ENCODE results near the gene RAB35. TPM values are rescaled to one million over a fixed set of nuclear protein-coding genes. Genes with fewer than 3 reads are reported as not detected.
A peak's percentile ranks its signal among the peaks of the same experiment; 100 is the strongest.

Gene RAB35
- total RNA-seq, 1 donor from 2014 or later, result 58.7 TPM

- Histone ChIP-seq H3K4me3 (no peak overlapping the region), H3K36me3 (peaks cover 58% of the 10 kb centered on the region), H3K4me1 (peaks cover 19% of the 10 kb centered on the region), H3K27ac (no peak overlapping the region), H3K9me3 (no peaks in the 10 kb centered on the region), H3K27me3 (no peaks in the 10 kb centered on the region)
- intact Hi-C loops (cut with DNase I), result no loop called here
- TF ChIP-seq CTCF (IDR thresholded peaks at IDR 0.05), result no peak
- DNase-seq (no peak), ATAC-seq (peak; percentile 12)
Observed at GRCh38 chr12:120102189-120103043, 14.1 kb downstream of the RAB35 start.

DNA sequence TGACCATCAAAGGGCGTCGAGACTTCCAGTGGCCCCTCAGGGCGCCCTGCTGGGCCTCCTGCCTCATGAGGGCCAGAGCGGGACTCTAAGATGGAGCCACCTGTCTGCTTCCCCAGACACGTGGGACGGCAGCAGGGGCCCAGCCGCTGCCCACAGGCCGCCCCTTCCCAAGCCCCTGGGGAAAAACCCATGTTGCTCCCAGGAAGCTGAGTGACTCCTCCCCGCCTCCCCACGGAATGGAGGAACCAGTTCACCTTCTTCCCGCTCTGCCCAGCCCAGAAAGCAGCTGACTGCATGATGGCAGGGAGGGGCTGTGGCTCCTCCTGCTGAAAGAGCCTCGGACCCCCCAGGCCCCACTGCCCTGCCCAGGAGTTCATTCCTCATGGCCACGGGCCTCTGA, 14.9 kb downstream of the RAB35 start:
- DNase-seq (no peak), ATAC-seq (no peak)
- Histone ChIP-seq H3K36me3 (peaks cover 62% of the 10 kb centered on the region), H3K4me3 (no peak overlapping the region), H3K9me3 (no peaks in the 10 kb centered on the region), H3K27ac (no peak overlapping the region), H3K4me1 (peaks cover 19% of the 10 kb centered on the region), H3K27me3 (no peaks in the 10 kb centered on the region)
- intact Hi-C loops (cut with DNase I), result no loop called here
- no peak for TF ChIP-seq CTCF (IDR thresholded peaks at IDR 0.05)

DNA sequence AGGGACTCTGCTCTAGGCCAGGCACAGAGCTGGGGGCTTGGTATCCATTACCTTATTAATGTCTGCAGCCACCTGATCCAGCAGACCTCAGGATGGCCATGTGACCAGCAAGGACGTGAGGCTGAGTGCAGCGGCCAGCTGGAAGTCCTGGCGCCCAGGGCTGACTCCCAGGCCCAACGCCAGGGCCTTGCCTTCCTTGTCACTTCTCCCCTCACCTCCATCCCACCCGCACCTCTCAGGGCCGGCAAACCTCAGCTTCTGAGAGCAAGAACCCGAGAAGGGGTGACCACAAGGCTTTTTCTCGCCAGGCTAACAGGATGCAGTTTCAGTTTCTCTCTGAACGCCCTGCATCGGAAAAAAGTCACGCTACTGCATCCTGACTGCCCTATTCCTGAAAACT, 15.4 kb downstream of the RAB35 start:
- no peak overlapping the region for H3K27ac ChIP-seq
- H3K4me1 ChIP-seq, result peaks cover 19% of the 10 kb centered on the region
- no peaks in the 10 kb centered on the region for H3K9me3 ChIP-seq
- DNase-seq (no peak), ATAC-seq (no peak)
- no peaks in the 10 kb centered on the region for H3K27me3 ChIP-seq
- TF ChIP-seq CTCF (IDR thresholded peaks at IDR 0.05), result no peak
- H3K36me3 ChIP-seq, result peaks cover 65% of the 10 kb centered on the region
- no peak overlapping the region for H3K4me3 ChIP-seq
- intact Hi-C loops (cut with DNase I), result no loop called here

GRCh38 chr12:120100630-120101029, 15.9 kb downstream of the RAB35 start:
- ATAC-seq, result no peak
- Histone ChIP-seq H3K36me3 (peaks cover 70% of the 10 kb centered on the region), H3K4me3 (no peak overlapping the region)

DNA sequence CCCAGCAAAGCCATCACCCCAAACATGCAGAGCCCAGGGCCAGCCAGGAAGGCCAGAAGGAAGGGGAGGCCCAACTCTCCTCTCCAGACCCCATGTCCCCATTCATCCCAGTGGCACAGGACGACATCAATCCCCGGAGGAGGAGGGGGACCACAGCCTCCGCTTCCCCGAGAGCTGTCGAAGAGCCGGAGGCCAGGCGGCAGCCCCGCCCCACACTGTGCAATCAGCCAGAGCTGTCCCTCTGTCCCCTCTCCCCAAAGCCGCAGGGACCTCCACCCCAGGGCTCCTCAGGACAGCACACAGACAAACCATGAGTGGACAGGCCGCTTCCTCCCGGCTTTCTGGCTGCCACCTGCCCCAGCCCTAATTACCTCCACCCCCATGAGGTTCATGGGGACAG, 16.8 kb downstream of the RAB35 start:
- Histone ChIP-seq H3K4me3 (no peak overlapping the region), H3K27me3 (no peaks in the 10 kb centered on the region), H3K4me1 (peaks cover 19% of the 10 kb centered on the region), H3K9me3 (no peaks in the 10 kb centered on the region), H3K27ac (no peak overlapping the region), H3K36me3 (peaks cover 70% of the 10 kb centered on the region)
- no peak for TF ChIP-seq CTCF (IDR thresholded peaks at IDR 0.05)
- no peak for DNase-seq
- ATAC-seq, result no peak
- intact Hi-C loops (cut with DNase I), result no loop called here

More at GRCh38 chr12:120100630-120101029, 15.9 kb downstream of the RAB35 start:
- Histone ChIP-seq H3K4me1 (peaks cover 19% of the 10 kb centered on the region), H3K9me3 (no peaks in the 10 kb centered on the region), H3K27ac (no peak overlapping the region), H3K27me3 (no peaks in the 10 kb centered on the region)
- intact Hi-C loops (cut with DNase I), result no loop called here
- no peak for TF ChIP-seq CTCF (IDR thresholded peaks at IDR 0.05)
- DNase-seq, result no peak
